Cerebellar cortex (tissue), 1 donor: Measurements from ENCODE around the gene NDUFB5.
A peak's percentile ranks its signal among the peaks of the same experiment; 100 is the strongest.

Source experiments
- DNase-seq: peaks from one replicate; pipeline ENCODE4 v3.0.0-alpha.2; 2015; ENCODE audit warnings: low spot score

The NDUFB5 gene

GRCh38 chr3:179604321-179605078, at the start of gene NDUFB5, which contains the start of gene MRPL47:
Gene NDUFB5 (plus strand): TSS chr3:179604794. CDS start chr3:179604816, 22 bp downstream.
Gene MRPL47 (minus strand): TSS chr3:179604638. CDS start chr3:179604624, 14 bp downstream.
- DNase-seq, result peak; percentile 99

DNA sequence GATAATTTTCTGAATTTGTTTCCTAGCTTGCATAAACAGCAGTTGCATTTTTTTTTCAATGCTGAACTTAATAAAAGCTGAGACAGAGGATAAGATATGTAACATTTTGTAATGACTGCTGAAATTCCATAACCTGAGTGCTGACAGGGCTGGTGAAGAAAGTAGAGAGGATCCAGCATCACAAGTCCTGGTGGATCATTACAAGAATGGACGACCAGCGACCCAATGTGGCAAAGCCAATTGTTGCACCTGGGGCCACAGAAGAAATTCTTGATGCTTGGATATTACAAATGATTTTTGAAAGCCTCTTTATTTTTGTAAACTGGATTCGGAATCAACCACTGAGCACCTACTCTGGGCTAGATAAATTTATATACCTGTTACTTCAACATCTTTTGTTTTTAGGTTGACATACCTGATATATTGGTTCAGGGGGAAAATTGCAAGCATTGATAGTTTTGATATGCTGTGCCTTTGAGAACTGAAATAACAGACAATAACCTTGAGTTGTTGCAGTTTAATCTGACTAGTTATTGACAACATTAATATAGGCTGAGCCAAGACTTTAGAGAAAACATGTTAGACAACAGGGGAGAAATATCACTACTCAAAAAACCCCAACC, 45.7 kb upstream of the NDUFB5 start:
- DNase-seq, result peak; percentile 62

DNA sequence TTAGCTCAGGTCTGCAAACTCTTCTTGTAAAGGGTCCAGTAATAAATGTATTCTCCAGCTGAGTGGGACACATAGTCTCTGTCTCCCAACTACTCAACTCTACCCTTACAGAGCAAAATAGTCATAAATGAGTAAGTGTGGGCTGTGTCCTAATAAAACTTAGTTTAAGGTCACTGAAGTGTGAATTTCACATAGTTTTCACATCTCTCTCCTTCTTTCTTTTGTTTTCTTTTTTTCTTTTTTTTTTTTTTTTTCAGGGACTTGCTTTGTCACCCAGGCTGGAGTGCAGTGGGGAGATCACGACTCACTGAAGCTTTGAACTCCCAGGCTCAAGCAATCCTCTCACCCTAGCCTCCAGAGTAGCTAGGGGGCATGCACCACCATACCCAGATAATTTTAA, 43.8 kb upstream of the NDUFB5 start:
- DNase-seq, result no peak

DNA sequence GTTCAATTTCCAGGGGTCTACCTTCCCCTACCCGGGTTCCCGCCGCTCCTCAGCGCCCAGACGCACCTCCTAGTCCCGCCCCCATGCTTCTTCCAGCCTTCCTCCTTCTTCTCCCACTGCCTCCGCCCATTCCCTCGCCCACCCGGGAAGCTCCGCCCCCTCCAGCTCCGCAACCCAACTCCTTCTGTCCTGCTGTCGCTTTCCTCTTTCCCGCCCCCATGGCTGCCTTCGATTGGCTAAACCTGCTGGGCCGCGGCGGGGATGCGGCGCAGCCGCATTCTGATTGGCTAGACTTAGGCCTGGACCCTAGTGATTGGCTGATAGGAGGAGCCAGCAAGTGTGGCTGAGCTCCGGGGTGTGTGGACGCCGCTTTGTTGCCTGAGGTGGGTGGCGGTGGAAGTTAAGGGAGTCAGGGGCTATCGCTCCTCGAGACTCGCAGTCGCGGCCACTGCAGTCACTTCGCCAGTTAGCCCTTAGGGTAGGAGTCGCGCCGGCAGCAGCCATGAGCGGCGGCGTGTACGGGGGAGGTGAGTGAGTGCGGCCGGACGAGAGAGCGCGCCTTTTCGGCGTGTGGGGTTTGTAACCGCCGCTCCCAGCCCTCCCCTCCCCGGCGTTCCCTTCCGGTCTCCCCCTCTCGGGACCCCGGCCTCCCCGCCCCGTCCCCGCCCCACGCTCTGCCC, 41.9 kb upstream of the NDUFB5 start, which contains the start of gene ACTL6A:
Gene ACTL6A (plus strand): TSS at position 336 of the 680 bp plus-strand sequence. CDS start 167 bp downstream, at position 503.
- peak; percentile 99 for DNase-seq

DNA sequence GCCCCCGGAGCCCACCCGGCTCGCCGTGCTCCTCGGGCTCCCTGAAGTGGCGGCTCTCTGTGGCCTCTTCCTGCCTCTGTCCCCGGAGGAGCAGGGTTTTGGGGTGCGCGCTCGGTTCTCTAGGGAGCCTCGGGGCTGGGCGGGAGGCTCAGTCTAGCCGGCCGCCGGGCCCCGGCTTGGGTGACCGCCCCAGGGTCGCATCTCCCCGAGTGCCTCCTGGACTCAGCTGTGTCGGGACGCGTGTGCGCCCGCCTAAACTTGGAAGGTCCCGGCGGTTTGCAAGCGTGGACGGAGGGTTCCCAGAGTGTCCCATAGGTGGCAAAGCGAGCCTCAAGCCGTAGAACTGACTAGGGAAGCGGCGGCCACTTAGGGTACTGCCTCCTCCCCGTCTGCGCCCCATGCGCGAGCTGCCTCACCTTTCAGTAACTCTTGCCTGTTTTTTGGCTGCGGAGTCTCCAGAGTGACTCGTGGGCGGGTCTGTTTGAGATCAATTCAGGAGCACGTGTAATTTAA, 41.3 kb upstream of the NDUFB5 start:
- peak; percentile 54 for DNase-seq

GRCh38 chr3:179565496-179565895, 39.1 kb upstream of the NDUFB5 start:
- DNase-seq, result no peak

DNA sequence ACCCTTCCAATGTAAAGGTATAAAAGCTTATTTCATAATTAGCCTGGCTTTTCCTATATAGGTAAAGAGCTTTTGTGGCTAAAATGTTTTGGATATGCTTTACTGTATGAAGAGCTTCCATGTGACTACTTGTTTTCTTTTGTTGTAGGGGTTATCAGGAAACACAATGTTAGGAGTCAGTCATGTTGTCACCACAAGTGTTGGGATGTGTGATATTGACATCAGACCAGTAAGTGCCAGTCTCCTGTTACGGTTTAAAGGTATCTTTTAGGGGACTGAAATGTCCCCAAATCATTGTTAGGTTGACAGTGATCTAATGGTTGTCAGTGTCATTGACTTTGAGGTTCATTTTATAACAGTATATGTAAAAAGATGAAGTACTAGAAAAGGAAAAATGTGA, 23.6 kb upstream of the NDUFB5 start:
- DNase-seq, result no peak

GRCh38 chr3:179589143-179589542, 15.5 kb upstream of the NDUFB5 start:
- no peak for DNase-seq

GRCh38 chr3:179590669-179591068, 13.9 kb upstream of the NDUFB5 start:
- DNase-seq, result no peak

DNA sequence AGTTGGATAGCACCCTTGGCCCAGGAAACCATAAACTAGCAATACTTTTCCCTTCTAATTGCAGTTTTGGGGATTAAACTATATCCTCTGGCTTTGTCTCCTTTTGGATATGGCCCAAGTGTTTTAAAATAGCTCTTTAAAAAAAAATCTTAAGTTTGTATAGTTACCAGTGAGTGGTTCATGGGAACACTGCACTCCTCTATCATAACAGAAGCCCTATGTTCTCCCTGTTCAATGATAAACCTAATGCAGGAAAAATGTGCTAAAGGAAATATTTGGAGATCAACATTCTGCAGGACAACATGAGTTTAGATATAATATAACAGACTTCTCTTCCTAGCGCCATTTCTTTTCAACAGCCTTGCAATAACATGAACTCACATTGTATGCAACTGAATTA, 13.3 kb upstream of the NDUFB5 start:
- no peak for DNase-seq

DNA sequence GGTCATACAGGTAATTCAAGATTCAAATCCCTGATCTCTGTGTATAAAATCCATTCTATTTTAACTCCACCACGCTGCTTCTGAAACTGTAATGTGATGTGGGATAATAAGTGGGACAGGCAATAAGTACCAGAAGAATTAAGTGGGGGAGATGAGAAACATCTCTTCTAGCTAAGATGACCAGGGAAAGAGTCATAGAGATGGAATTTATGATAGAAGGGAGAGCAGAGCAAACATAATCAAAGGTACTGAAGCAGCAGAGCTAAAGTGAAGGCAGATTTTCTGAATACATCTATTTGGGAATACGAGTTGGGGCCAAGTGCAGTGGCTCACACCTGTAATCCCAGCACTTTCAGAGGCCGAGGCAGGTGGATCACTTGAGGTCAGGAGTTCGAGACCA, 5.1 kb upstream of the NDUFB5 start:
- no peak for DNase-seq

- no peak for DNase-seq
Observed at GRCh38 chr3:179603321-179603720, 1.3 kb upstream of the NDUFB5 start.

GRCh38 chr3:179603831-179604230, 763 bp upstream of the NDUFB5 start:
- DNase-seq, result no peak

DNA sequence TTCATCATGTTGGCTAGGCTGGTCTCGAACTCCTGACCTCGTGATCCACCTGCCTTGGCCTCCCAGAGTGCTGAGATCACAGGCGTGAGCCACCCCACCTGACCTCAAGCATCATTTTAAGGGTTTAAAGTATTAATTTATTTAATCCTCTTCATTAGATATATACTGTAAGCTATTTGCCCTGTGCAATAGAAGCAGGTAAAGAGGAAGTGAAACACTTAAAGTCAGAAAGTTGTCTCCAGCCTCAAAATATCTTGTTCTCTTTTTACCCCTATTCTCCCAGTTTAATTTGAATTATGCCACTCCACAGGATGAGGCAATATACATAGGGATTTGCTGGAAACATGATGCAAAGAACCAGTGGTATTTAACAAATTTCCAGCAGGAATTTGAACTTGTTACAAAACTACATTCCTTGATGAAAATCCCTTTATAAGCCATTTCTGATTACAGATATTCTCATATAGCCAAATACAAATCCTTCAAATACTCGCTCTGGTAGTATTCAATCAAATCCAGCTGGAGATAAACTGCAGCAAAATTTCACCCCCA, 2.0 kb downstream of the NDUFB5 start:
- no peak for DNase-seq

- DNase-seq, result no peak
Observed at GRCh38 chr3:179608931-179609720, 4.5 kb downstream of the NDUFB5 start.

GRCh38 chr3:179610066-179610465, 5.5 kb downstream of the NDUFB5 start:
- no peak for DNase-seq

- DNase-seq, result no peak
Observed at GRCh38 chr3:179613807-179614206, 9.2 kb downstream of the NDUFB5 start.

- DNase-seq, result no peak
Observed at GRCh38 chr3:179615458-179616173, 11.0 kb downstream of the NDUFB5 start.

DNA sequence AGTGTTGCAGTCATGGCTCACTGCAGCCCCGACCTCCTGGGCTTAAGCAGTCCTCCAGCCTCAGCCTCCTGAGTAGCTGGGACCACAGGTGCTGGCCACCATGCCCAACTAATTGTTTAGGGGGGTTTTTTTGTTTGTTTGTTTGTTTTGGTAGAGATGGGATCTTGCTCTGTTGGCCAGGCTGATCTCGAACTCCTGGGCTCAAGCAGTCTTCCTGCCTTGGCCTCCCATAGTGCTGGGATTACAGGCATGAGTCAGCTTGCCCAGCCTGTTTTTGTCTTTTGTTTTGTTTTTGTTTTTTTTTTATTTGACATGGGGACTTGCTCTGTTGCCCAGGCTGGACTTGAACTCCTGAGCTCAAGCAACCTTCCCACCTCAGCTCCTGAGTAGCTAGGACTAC, 17.4 kb downstream of the NDUFB5 start:
- no peak for DNase-seq

DNA sequence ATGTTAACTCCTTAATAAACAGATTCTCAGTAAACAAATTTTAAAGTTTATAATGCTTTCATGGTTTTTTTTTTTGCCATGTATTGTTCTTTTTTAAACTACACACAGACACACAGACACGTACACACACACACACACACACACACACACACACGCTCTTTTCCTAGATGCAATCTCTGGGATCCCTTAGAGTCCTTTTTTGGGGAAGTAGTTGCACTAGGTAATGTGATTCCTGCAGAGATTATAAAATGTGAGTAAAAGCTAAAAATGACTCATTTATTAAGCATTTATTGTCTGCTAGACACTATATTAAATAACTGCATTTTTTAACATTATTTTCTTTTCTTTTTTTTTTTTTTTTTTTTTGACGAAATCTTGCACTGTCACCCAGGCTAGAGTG, 19.9 kb downstream of the NDUFB5 start:
- DNase-seq, result no peak
